Chondrocyte (in vitro differentiated cells): ENCODE data around the gene PRKAG1. TPM values are rescaled to one million over a fixed set of nuclear protein-coding genes. Genes with fewer than 3 reads are reported as not detected.

Experiments
- DNase-seq: peaks from one replicate; pipeline ENCODE4 v3.0.0; 2021; ENCODE audit warnings: mixed read lengths, low spot score
- H3K27ac Mint-ChIP-seq: one replicate; pipeline ENCODE4 v1.8.0; 2021; ENCODE audit warnings: mild to moderate bottlenecking, moderate library complexity, mixed read lengths; ENCODE audit not compliant: unreplicated experiment
- H3K27me3 Mint-ChIP-seq: 2 replicates; pipeline ENCODE4 v1.8.0; 2021; ENCODE audit warnings: low read depth, mixed read lengths
- H3K36me3 Mint-ChIP-seq: 2 replicates; pipeline ENCODE4 v1.8.0; 2021; ENCODE audit warnings: low read depth, mixed read lengths
- H3K4me1 Mint-ChIP-seq: 2 replicates; pipeline ENCODE4 v1.8.0; 2021; ENCODE audit warnings: low read depth, mild to moderate bottlenecking, mixed read lengths
- H3K4me3 Mint-ChIP-seq: one replicate; pipeline ENCODE4 v1.8.0; 2021; ENCODE audit warnings: mild to moderate bottlenecking, moderate library complexity, mixed read lengths; ENCODE audit not compliant: unreplicated experiment
- H3K9me3 Mint-ChIP-seq: 2 replicates; pipeline ENCODE4 v1.8.0; 2021; ENCODE audit warnings: low read depth, mixed read lengths
- total RNA-seq: library from RNA; stranded (reverse); gene quantifications from 3 replicates; pipeline ENCODE4 v1.2.1, GENCODE V29; 2021
- TF ChIP-seq, protein P1 (sequence below): fragments of 200-600 bp; sonication (generic); IDR thresholded peaks from 2 replicates; pipeline ENCODE4 v1.5.0; 2021; ENCODE audit warnings: antibody characterized with exemption, mild to moderate bottlenecking, moderate library complexity

PRKAG1 gene
- total RNA-seq, 1 donor from 2014 or later, result 61.7 TPM

DNA sequence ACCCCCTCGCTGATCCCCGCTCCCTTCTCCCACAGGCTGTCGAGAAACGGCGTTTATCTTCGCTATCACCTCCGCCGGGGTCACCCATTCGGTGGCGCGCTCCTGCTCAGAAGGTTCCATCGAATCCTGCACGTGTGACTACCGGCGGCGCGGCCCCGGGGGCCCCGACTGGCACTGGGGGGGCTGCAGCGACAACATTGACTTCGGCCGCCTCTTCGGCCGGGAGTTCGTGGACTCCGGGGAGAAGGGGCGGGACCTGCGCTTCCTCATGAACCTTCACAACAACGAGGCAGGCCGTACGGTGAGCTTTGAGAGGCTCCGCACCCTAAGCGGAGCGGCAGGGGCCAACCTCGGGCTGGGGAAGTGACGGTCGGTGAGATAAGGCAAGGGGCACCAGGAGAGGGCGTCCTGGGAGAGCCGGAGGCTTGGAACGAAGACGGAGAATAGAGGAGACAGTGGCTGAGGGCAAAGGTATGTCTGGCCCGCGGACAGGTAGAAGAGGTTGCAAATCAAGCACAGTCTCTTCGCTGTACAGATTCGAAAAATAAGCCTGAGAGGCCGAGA is 38.1 kb downstream of the PRKAG1 start:
- peaks cover 2% of the 10 kb centered on the region for H3K36me3 Mint-ChIP-seq
- H3K27me3 Mint-ChIP-seq, result peaks cover 79% of the 10 kb centered on the region
- H3K9me3 Mint-ChIP-seq, result no peaks in the 10 kb centered on the region
- H3K4me3 Mint-ChIP-seq, result peak overlapping the region; percentile 38
- DNase-seq, result no peak
- H3K27ac Mint-ChIP-seq, result no peak overlapping the region
- peaks cover 53% of the 10 kb centered on the region for H3K4me1 Mint-ChIP-seq
- TF ChIP-seq, protein P1, sequence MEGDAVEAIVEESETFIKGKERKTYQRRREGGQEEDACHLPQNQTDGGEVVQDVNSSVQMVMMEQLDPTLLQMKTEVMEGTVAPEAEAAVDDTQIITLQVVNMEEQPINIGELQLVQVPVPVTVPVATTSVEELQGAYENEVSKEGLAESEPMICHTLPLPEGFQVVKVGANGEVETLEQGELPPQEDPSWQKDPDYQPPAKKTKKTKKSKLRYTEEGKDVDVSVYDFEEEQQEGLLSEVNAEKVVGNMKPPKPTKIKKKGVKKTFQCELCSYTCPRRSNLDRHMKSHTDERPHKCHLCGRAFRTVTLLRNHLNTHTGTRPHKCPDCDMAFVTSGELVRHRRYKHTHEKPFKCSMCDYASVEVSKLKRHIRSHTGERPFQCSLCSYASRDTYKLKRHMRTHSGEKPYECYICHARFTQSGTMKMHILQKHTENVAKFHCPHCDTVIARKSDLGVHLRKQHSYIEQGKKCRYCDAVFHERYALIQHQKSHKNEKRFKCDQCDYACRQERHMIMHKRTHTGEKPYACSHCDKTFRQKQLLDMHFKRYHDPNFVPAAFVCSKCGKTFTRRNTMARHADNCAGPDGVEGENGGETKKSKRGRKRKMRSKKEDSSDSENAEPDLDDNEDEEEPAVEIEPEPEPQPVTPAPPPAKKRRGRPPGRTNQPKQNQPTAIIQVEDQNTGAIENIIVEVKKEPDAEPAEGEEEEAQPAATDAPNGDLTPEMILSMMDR, result no peak

GRCh38 chr12:48979602-48980388 is 38.8 kb downstream of the PRKAG1 start:
- peaks cover 2% of the 10 kb centered on the region for H3K36me3 Mint-ChIP-seq
- H3K27ac Mint-ChIP-seq, result no peak overlapping the region
- peaks cover 80% of the 10 kb centered on the region for H3K27me3 Mint-ChIP-seq
- peak overlapping the region; percentile 31 for H3K4me3 Mint-ChIP-seq
- TF ChIP-seq, protein P1, result no peak
- H3K9me3 Mint-ChIP-seq, result no peaks in the 10 kb centered on the region
- peaks cover 47% of the 10 kb centered on the region for H3K4me1 Mint-ChIP-seq
- DNase-seq, result no peak

DNA sequence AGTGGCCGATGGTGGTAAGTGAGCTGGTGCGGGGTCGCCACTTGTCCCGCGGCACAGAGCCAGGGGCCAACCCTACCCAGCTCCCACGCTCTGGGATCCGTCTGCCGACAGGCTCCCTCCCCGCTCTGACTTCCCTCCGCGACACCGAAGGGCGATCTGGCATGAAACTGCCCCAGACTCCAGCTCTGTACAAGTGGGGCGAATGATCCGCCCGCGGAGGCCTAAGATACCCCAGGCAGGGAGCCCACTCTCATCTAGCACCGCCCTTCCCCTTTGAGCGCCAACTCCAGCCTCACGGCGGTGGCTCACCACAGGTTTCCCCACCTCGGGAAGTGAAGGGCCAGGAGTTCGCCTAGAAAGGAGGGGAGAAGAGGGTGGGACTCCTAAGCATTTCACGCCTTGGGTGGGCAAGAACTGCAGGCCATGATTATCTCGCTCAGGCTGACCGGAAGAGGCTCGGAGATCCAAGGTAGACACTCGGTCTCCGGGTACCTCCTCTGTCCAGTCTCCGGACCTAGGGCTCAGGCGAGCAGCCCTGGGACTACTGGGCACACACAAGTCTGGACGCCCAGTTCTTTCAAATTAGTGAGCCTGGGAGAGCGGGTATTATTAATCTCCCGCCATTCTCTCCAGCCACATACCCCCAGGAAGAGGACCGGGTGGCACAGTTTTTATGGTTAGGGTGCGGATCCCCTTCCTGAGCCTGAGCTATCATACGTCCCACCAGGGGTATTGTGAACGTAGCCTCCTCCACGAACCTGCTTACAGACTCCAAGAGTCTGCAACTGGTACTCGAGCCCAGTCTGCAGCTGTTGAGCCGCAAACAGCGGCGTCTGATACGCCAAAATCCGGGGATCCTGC is 39.6 kb downstream of the PRKAG1 start:
- TF ChIP-seq, protein P1, result no peak
- Mint-ChIP-seq H3K27ac (no peak overlapping the region), H3K4me1 (peaks cover 46% of the 10 kb centered on the region), H3K9me3 (no peaks in the 10 kb centered on the region), H3K36me3 (peaks cover 2% of the 10 kb centered on the region), H3K27me3 (peaks cover 84% of the 10 kb centered on the region), H3K4me3 (peak overlapping the region; percentile 47)
- no peak for DNase-seq

DNA sequence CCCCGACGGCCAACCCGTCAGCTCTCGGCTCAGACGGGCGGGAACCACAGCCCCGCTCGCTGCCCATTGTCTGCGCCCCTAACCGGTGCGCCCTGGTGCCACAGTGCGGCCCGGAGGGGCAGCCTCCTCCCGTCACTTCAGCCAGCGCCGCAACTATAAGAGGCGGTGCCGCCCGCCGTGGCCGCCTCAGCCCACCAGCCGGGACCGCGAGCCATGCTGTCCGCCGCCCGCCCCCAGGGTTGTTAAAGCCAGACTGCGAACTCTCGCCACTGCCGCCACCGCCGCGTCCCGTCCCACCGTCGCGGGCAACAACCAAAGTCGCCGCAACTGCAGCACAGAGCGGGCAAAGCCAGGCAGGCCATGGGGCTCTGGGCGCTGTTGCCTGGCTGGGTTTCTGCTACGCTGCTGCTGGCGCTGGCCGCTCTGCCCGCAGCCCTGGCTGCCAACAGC is 40.3 kb downstream of the PRKAG1 start, which contains the start of gene WNT1:
TSS of gene WNT1 (plus strand) at position 32 of the 450 bp plus-strand sequence. CDS start at position 361, 329 bp downstream.
- H3K4me3 Mint-ChIP-seq, result peak within 1 kb of the TSS; percentile 47
- H3K9me3 Mint-ChIP-seq, result no peaks in the 10 kb centered on the region
- TF ChIP-seq, protein P1, result peak; percentile 72
- no peak within 1 kb of the TSS for H3K27ac Mint-ChIP-seq
- H3K4me1 Mint-ChIP-seq, result peaks cover 46% of the 10 kb centered on the region
- peaks cover 81% of the 10 kb centered on the region for H3K27me3 Mint-ChIP-seq
- peaks cover 2% of the 10 kb centered on the region for H3K36me3 Mint-ChIP-seq
- DNase-seq, result no peak
